Anterior cingulate cortex (tissue), 58 donors: ENCODE measurements around the gene VSTM4.

ENCODE experiments used
- DNase-seq, 58 donors: peaks; one replicate each; lab custom pipeline; 2025; lab: John Stamatoyannopoulos, UW

Gene VSTM4

DNA sequence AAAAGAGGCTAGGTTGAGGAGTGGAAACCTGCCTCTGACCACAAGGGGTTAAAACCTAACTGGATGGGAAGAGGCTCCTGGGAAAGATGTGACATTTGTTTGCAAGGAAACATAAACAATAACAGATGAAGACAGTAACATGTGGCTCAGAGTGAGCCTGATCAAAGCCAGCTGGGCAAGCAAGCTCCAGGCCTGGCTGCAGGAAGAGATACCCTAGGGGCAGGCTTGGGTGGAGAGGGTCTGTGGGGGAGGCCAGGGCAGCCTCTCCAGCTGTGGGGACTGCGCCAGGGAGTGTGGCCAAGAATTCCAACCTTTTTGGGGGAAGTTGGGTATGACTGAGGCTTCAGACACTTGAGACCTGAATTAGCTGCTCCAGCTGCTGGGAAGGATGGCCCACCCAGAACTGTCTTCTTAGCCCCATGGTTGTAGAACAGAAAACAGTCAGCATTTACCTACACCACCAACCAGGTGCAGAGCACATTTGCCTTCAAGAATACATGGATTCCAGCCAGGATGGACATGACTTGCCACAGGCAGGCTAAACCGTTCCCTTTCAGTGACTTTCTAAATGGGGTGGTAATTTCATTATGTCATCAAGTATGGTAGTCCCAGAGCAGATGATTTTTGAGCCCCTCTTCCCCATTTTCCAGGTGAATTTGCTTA, 28.9 kb upstream of the VSTM4 start:
- no peak for DNase-seq

DNA sequence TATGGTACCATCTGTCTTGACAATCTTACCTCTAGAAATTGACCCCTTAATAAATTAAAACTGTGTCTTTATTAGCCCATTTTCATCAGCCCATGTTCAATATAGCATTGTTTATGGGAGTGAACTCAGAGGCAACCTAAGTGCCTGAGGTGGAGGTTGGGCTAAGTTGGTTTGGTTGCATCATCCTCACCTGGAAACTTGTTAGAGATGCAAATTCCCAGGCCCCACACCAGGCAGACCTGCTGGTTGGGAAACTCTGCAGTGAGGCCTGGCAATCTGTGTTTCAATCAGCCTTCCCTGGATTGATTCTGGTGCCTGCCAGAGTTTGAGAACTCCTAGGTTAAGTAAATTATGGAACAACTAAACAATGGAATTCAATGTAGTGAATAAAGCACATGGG, 27.9 kb upstream of the VSTM4 start:
- no peak for DNase-seq

DNA sequence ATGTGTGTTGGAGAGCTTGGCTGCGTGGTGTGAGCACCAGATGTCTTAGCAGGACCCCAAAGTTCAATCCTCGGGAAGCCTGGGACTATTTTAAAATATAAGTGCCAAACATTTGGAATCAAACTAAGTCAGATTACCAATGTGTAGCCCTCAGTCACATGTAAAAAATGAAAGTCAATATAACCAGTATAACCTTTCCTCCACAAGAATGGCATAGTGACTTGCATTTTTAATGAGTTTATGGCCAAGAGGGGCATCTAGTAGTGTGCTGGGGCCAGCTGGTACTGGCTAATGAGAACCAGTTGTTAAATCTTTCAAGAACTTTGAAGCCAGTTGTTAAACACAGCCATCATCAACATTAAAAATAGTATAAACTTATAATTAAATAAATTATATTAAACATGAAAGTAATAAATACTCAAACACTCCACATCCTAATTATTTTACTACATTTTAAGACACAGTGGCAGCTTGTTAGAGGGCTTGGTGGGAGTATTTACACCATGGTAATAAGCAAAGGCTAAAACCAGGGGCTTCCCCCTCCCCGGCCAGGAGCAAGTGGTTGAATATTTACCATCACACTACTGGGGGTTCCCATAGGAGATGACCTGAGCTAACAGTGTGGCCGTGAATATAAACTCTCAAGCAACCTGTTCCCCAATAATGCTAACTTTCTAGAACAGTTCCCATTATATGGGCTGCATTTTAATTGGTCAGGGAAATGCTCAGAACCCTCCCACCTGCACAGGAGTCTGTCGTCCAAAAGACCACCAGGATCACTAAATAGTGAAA, 26.4 kb upstream of the VSTM4 start:
- no peak for DNase-seq

DNA sequence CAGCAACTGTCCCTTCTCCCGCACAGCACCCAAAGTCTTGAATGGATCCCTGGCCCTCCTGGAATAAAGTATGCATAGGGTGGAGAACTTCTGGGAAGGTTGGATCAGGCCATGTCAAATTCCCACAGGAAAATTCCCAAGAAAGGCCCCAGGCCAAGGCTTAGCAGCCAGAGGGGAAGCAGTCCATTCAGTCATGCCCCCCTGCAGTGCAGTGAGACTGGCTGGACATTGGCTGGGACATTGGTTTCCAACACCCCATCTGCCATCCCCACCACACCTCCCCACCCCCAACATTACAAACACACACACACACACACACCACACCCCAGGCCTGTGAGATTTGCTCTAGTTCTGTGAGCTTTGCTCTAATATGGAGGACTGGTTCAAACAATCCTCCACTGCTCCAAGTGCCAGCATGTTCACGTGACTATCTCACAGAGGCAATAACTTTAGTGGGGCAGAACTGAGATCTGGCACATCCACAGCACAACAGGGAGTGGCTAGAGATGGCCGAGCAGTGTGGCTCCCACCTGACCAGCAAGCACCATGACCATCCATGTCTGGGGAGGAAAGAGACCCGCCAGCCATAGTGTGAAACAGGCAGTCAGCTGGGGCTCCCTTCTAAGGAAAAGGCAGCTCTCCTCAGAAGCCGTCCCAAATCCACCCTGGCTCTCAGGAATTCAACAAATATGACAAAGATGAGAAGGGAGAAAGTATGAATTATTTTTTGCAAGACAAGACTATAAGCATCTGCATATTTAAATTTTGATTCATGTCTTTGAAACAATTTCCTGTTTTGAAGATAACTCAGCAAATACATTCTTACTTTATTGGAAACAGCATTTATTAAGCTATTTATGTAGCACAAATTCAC, 25.2 kb upstream of the VSTM4 start:
- no peak for DNase-seq

DNA sequence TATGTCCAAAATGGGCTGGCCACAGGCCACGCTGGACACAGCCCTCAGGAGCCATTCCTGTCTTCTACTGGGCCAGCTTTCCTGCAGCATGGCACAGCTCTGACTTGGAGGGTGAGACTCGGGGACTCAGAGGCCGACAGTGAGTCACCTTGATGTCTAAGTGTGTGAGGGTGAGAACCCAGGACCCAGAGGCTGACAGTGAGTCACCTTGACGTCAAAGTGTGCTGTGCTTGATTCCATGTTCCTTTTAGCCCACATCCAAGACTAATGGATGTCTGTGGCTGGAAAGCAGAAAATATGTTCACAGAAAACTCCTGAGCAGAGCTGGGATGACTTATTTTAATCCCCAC, 24.5 kb upstream of the VSTM4 start:
- no peak for DNase-seq

DNA sequence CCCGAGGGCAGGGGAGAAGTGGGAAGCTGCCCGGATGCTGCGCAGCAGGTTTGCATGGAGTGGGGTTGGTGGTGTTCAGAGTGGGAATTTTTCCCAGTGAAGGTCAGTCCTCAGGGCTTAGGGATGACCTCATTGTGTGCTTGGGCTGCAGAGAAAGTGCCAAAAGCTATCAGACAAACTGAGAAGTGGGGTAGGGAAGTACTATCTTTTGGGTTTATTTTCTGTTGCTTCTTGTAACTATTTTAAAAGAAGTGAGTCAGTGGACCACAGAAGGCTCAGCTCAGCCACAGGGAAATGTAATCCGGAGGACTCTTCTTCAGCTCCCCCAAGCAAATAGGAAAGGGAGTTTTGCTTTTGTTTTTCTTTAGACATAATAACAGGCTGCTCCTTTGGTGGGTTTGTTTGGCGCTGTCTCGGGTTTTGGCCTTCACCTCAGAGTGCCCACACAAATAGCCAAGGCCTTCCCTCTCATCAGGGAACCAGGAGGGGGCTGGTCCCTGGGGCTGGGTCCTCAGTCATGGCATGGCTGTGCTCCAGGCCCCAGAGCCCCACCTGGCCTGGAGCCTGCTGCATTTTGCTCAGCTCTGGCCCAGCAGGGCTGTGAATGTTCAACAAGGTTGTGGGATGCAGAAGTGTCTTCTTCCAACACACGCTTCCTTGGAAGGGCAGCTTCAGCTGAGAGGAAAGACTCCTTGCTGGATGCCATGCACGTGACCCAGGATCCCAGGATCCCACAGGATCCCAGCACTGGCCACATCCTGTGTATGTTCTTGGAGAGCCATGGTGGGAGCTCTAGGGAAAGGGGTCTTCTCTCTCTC, 23.9 kb upstream of the VSTM4 start:
- no peak for DNase-seq

DNA sequence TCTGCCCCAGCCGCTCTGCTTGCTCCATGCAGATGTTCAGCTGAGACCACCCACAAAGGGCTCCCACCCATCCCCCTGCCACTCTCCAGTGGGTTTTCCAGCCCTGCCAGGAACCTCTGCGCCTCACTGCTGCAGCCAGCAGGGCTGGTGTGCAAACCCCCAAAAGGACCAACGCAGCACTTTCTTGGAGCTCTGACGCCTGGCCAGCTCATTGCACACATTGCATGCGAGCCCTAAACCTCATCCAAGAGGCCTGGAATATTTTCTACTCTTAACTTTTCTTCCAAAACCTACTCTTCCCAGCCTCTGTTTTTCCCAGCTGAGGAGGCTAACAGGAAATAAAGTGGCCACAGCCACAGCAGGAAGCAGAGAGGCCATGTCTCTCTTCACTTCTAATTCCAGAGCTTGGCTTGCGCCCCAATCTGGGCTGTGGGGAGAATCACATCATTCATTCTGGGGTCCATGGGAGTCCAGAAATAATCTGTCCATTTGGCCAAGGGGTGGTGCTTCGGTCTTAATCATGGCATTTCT, 23.1 kb upstream of the VSTM4 start:
- DNase-seq = no peak

DNA sequence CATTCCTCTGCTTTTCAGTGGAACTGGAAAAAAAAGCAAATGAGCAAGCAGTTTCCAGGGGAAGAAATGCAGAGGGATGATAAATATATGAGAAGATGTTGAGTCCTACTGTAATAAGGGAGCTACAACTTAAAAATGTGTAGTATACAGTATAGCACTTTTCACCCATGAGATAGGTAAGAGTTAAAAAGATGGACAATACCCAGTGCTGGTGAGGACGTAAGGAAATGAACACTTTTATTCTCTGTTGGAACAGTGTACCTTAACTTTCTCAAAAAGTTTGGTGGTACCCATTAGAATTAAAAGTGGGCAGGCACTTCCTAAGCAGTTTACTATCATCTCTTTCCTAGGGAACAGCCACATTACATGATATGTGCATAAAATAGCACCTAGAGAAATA, 21.2 kb upstream of the VSTM4 start:
- DNase-seq = no peak

DNA sequence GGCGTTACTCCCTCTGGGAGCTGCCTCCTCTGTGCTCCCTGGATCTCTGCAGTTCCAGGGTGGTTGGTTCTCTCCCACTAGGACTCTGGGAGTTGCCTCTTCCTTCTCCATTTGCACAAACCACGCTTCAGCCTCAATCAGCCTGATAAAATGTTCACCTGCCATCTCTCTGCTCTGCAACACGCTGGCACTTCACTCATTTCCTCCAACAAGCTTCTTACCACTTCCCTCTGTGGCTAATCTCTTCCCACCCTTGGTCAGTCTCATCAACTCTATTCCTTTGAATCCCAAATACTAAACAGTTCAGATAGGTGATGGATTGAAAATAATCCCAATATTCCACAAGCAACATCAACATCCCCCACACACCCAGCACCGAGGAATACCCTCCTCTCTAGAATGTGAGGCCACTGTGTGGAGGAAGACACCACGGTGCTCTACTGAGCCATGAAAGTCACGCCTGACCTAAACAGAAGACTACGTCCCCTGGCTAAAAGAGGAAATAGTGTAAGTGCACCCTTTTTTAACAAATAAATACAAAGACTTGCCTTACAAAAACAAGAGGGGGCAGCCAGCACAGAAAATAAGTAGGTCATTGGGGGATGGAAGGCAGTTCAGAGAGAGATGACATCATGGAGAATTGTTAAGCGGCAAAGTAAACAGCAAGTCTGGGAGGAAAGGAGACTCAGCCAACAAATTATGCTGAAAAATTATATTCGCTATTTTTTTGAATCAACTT, 20.4 kb upstream of the VSTM4 start:
- DNase-seq = no peak

DNA sequence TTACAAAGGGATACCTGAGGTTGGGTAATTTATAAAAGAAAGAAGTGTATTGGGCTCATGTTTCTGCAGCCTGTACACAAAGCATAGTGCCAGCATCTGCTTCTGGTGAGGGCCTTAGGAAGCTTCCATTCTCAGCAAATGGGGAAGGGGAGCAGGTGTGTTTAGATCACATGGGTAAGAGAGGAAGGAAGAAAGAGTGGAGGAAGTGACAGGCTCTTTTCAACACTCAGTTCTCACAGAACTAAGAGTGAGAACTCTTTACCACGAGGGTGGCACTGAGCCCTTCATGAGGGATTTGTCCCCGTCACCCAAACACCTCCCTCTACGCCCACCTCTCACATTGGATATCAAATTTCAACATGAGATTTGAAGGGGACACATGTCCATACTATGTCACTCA, 19.0 kb upstream of the VSTM4 start:
- no peak for DNase-seq

DNA sequence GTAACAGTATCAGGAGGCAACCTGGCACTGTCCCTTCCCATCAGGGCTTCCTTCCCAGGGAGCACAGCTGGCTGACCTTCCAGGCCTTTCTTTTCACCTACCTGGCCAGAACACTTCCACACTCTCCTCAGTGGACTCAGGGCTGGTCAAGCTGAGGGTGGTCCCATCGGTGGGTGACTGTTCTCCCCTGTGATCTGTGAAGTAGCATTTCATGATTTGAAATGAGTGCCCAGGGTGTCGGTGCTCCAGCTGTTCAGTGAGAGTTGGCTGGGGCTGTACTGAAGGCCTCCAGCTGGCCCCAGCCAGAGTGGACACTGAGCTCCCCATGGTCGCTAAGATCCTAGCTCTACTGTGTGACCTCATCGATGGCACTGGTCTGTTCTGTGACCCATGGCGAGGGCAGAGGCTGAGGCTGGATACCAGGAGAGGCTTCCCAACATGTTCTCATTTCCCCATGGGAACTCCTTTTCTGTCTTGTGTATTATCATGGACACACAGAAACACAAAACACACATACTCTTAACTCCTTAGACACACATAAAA, 18.5 kb upstream of the VSTM4 start, which contains the start of gene FAM170B:
Gene FAM170B (minus strand): TSS at position 316 of the 543 bp plus-strand sequence. CDS start 103 bp downstream, at position 213.
- no peak for DNase-seq

DNA sequence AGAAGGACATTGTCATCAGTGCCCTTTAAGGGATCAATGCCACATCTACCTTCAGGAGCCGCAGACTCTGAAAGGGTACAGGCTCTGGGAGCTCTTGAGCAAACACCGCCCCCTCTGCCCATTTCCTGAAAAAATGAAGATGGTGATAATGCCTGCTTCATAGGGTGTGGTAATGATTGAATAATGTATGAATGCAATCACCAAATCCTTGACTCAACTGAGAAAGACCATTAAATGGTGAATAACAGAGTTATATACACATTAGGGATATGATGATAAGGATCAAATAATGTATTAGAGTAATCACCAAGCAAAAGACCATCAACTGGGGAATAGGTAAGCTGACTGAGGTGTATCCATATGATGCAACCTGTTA, 17.0 kb upstream of the VSTM4 start:
- DNase-seq = no peak

DNA sequence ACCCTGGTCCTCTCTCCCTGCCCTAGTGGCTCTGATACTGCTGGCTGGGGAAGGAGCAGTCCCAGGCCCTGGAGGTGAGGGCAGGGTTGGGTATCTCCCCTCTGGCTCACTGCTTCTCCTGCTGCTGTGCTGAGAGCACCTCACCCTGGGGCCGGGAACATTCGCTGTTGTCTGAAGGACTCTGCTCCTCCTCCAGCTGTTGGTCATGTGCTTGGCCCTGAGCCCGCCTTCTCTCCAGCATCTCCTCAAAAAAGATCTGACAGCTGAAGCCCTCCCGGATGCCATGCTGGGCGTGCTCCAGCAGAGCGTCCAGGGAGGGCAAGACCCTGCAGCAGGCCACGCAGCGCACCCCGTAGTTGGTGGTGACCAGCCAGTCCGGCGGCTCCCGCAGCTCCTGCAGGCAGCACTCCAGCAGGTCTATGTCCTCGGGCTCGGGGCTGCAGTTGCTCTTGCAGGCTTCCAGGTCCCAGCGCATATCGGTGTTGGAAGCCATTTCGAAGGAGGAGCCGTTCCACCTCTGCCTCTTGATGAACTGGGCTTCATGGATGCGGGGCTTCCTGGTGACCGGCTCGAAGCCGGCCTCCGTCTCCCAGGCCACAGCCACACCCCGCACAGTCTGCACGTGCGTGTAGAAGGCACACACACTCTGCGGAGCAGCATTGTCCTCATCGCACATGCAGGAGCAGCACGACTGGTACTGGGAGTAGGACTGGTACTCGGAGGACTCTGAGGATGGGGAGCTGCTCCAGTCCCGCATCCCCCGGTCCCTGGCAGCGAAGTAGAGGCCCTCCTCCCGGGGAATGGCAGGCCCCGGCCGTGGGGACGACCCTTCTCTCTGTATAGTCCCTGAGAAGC, 16.4 kb upstream of the VSTM4 start:
- DNase-seq = no peak

DNA sequence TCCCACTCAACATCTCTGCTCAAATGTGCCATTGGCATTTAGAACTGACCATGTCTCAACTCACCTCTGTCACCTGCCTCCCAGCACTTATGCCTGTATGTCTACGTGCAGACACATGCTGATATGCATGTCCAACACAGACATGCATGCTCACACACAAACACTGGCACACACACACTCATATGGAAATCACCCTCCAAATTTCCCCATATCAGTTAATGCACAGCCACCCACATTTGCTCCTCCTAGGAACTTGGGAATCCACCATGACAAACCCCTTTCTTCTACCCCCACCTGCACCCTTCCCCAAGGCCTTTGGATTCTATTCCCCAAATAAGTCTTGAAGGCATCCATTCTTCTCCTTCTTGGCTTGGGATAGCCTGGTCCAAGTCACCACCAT, 14.1 kb upstream of the VSTM4 start:
- no peak for DNase-seq

DNA sequence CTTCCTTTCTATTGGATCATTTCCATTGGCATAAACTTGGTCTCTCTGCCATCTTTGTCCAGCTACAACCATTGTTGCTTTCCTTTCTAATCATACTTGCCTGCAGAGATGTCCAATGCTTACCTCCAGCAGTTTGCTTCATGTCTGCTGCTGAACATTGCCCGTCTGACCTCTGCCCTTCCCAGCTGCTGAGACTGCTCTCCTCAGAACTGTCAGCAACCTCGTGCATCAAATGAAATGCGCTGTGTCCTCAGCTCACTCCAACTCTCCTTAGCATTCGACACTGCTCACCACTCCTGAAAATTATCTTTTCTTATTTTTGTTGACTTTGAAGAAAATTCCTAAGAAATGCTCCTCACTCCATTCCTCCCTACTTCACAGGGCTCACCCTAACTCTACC, 13.5 kb upstream of the VSTM4 start:
- DNase-seq = no peak

DNA sequence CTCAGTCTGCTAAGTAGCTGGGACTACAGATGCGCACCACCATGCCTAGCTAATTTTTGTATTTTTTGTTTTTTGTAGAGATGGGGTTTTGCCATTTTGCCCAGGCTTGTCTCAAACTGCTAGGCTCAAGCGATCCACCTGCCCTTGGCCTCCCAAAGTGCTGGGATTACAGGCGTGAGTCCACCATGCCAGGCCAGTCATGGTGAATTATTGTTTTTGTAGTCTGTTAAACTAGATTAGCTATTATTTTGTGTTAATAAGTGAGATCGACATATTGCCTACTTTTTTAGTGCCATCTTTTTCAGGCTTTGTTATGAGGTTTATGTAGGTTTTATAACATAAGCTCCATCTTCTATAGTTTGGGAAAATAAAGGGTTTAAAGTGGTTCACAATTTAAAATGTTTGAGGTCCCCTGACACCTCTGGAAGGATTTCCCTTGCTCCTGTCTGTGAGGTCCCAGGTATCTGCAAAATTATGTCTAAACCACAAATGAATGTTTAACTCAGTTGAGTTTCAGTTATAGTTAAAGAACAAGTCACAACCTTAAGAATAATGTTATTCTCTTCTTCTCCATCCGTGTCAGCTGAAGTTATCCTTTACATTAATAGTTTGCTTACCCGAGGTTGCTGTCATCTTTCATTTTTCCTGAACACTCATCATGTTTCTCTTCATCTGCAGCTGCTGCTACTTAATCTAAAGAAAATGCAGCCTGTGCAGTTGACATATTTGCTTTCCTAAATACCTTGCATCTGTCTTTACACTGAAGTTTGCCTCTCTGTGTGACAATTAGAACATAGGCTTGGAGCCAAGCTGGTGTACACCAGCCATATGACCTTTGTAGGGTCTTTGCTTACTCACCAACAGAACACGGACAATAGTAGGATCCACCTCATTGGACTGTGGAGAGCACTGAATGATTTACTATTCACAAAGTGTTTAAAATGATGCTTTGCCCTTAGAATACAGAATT, 8.9 kb upstream of the VSTM4 start:
- no peak for DNase-seq

DNA sequence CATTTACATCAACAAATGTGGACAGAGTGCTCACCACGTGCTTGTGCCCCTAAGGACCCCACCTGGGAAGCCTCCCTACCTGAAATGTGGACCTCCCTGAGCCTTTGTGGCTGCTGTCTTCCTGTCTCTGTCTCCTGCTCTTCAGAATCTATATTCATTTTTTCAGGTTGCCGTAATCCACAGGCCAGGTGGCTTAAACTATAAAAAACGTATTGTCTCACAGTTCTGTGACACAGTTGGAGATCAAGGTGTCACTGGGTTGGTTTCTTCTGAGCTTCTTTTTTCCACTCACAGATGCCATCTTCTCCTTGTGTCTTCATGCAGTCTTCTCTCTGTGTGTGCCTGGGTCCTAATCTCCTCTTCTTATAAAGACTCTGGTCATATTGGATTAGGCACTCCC, 5.6 kb upstream of the VSTM4 start:
- no peak for DNase-seq
